Endothelial cell (in vitro differentiated cells): ENCODE results near the gene AQP10. TPM values are rescaled to one million over a fixed set of nuclear protein-coding genes. Genes with fewer than 3 reads are reported as not detected.

ENCODE experiments used
- DNase-seq: peaks from one replicate; pipeline ENCODE4 v3.0.0; 2021; ENCODE audit warnings: low spot score
- H3K27ac Mint-ChIP-seq: one replicate; pipeline ENCODE4 v1.8.0; 2021; ENCODE audit warnings: mixed read lengths, inconsistent platforms; ENCODE audit not compliant: unreplicated experiment
- H3K27me3 Mint-ChIP-seq: one replicate; pipeline ENCODE4 v1.8.0; 2021; ENCODE audit warnings: mild to moderate bottlenecking, moderate library complexity, mixed read lengths, inconsistent platforms; ENCODE audit not compliant: unreplicated experiment
- H3K36me3 Mint-ChIP-seq: one replicate; pipeline ENCODE4 v1.8.0; 2021; ENCODE audit warnings: mild to moderate bottlenecking, low read depth, mixed read lengths, inconsistent platforms; ENCODE audit not compliant: unreplicated experiment
- H3K4me1 Mint-ChIP-seq: one replicate; pipeline ENCODE4 v1.8.0; 2021; ENCODE audit warnings: mild to moderate bottlenecking, mixed read lengths, inconsistent platforms; ENCODE audit not compliant: unreplicated experiment
- H3K4me3 Mint-ChIP-seq: one replicate; pipeline ENCODE4 v1.8.0; 2021; ENCODE audit warnings: mild to moderate bottlenecking, mixed read lengths, inconsistent platforms; ENCODE audit not compliant: unreplicated experiment
- H3K9me3 Mint-ChIP-seq: one replicate; pipeline ENCODE4 v1.8.0; 2021; ENCODE audit warnings: mixed read lengths, inconsistent platforms; ENCODE audit not compliant: unreplicated experiment
- CTCF ChIP-seq: fragments of 200-600 bp; sonication (generic); IDR thresholded peaks from one replicate; pipeline ENCODE4 v1.5.0; 2021; ENCODE audit warnings: antibody characterized with exemption; ENCODE audit not compliant: unreplicated experiment
- total RNA-seq: library from RNA; stranded (reverse); fragmentation: NEBNext Ultra II Directional; extraction: Animal tissue kit (Norgen Biotek cat#: 25700); gene quantifications from one replicate; pipeline ENCODE4 v1.2.1, GENCODE V29; 2021; ENCODE audit not compliant: unreplicated experiment

Gene AQP10
- total RNA-seq, 1 donor from 2014 or later: not detected

- Mint-ChIP-seq H3K4me1 (no peaks in the 10 kb centered on the region), H3K27me3 (peaks cover 2% of the 10 kb centered on the region), H3K4me3 (no peak overlapping the region), H3K9me3 (peaks cover 5% of the 10 kb centered on the region), H3K27ac (no peak overlapping the region), H3K36me3 (peaks cover 5% of the 10 kb centered on the region)
- no peak for TF ChIP-seq CTCF
- DNase-seq: no peak
These were observed 32.2 kb upstream of the AQP10 start for GRCh38 chr1:154288661-154289060.

GRCh38 chr1:154290921-154291320, 30.0 kb upstream of the AQP10 start:
- Mint-ChIP-seq H3K27ac (no peak overlapping the region), H3K27me3 (peaks cover 2% of the 10 kb centered on the region), H3K36me3 (peaks cover 13% of the 10 kb centered on the region), H3K4me3 (no peak overlapping the region), H3K4me1 (no peaks in the 10 kb centered on the region), H3K9me3 (peaks cover 12% of the 10 kb centered on the region)
- TF ChIP-seq CTCF: no peak
- no peak for DNase-seq

- DNase-seq: no peak
- Mint-ChIP-seq H3K36me3 (peaks cover 13% of the 10 kb centered on the region), H3K9me3 (peaks cover 12% of the 10 kb centered on the region), H3K27me3 (peaks cover 1% of the 10 kb centered on the region), H3K4me1 (no peaks in the 10 kb centered on the region), H3K4me3 (no peak overlapping the region), H3K27ac (no peak overlapping the region)
- no peak for TF ChIP-seq CTCF
These were observed 25.3 kb upstream of the AQP10 start for GRCh38 chr1:154295408-154296235.

- no peak for TF ChIP-seq CTCF
- Mint-ChIP-seq H3K27me3 (peaks cover 9% of the 10 kb centered on the region), H3K9me3 (no peaks in the 10 kb centered on the region), H3K36me3 (no peaks in the 10 kb centered on the region), H3K4me1 (no peaks in the 10 kb centered on the region), H3K27ac (no peak overlapping the region), H3K4me3 (no peak overlapping the region)
- DNase-seq: no peak
These were observed 19.3 kb upstream of the AQP10 start for GRCh38 chr1:154301582-154301981.

GRCh38 chr1:154304664-154305337, 16.1 kb upstream of the AQP10 start:
- no peak for TF ChIP-seq CTCF
- Mint-ChIP-seq H3K9me3 (no peaks in the 10 kb centered on the region), H3K4me1 (no peaks in the 10 kb centered on the region), H3K36me3 (no peaks in the 10 kb centered on the region), H3K27ac (no peak overlapping the region), H3K27me3 (peaks cover 10% of the 10 kb centered on the region), H3K4me3 (no peak overlapping the region)
- DNase-seq: no peak
